ENCODE measurements around the gene SFMBT2.

The SFMBT2 gene

DNA sequence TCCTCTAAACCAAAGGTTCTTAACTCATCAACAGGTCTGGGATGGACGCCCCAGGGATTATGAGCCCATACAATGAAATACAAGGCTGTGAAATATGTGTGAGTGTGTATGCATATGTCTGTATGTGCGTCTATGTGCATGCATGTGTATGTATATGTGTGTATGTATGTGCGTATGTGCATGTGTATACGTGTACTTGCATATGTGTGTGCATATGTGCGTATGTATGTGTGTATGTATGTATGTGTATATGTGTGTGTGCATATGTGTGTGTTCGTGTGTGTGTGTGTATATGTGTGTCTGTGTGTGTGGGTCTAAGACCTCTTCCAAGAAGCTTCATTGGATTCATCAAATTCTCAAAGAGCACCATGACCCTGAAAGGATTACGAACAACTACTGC is 112.3 kb downstream of the SFMBT2 start:
- DNase-seq (ENCODE audit: low read depth), result no peak

DNA sequence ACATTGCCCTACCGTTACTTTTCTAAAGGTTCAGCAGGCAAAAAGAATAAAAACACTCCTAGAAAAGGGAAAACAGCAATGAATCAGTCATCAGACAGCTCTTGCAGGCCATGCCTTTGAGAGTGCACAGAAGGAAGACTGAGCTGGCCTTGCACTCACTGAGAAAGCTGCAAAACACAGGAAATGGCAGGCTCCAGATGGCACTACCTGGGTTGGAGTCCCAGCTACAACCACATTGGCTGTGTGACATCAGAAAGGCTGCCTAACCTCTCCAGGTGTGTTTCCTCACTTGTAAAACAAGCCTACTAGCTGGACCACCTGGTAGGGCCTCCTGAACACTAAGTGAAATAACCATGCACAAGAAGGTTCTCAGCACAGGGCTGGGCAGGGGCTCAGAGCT is 113.7 kb downstream of the SFMBT2 start:
- DNase-seq (ENCODE audit: low read depth), result no peak

DNA sequence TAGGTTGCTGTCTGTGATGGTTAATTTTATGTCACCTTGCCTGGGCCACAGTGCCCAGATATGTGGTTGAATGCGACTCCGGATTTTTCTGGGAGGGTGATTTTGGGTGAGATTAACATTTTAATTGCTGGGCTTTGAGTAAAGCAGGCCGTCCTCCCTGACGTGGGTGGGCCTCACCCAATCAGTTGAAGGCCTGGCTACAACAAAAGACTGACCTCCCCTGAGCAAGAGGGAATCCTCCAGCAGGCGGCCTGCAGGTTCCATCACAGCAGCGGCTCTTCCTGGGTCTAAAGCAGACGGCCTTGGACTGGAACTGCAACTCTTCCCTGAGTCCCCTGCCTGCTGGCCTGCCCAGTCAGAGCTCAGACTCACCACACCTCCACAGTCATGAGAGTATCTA is 114.2 kb downstream of the SFMBT2 start:
- no peak for DNase-seq (ENCODE audit: low read depth)

DNA sequence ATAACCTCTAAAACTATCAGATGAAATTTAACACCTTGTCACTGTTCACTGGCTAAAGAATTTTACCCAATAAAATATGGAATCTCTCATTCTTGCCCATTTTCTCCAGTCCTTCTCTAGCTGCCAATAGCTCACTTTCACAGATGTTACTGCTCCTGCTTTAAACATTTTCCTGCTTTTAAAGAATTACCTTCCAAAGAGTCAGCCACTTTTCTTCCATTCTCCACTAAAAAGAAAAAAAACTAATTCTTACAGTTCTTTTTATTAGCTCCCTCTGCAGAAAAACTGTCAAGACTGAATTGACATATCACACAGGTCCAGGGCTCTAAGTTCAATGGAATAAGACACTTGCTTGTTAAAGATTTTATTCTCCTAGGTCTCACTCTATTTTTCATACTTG is 114.8 kb downstream of the SFMBT2 start:
- no peak for DNase-seq (ENCODE audit: low read depth)

DNA sequence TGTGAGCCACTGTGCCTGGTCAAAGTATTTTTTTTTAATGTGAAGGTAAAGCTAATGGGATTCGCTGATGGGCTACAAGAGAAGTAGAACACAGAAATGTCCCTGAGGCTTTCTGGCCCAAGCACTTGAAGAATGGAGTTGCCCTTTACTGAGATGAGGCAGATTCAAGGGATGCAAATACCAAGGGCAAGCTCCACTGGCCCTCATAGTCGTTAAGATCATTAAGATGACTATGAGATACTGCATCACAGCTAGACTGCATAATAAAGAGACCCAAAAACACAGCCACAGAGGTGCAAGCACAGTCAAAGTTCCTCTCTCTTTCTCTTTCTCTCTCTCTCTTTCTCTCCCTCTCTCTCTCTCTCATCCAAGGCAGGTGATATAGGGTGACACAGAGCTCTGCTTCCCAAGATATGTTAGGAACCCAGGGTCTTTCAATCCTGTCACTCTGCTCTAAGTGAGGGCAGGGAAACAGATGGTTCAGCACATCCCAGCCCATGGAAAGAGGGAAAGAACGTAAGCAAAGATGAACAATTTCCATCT is 117.4 kb downstream of the SFMBT2 start:
- no peak for DNase-seq (ENCODE audit: low read depth)

DNA sequence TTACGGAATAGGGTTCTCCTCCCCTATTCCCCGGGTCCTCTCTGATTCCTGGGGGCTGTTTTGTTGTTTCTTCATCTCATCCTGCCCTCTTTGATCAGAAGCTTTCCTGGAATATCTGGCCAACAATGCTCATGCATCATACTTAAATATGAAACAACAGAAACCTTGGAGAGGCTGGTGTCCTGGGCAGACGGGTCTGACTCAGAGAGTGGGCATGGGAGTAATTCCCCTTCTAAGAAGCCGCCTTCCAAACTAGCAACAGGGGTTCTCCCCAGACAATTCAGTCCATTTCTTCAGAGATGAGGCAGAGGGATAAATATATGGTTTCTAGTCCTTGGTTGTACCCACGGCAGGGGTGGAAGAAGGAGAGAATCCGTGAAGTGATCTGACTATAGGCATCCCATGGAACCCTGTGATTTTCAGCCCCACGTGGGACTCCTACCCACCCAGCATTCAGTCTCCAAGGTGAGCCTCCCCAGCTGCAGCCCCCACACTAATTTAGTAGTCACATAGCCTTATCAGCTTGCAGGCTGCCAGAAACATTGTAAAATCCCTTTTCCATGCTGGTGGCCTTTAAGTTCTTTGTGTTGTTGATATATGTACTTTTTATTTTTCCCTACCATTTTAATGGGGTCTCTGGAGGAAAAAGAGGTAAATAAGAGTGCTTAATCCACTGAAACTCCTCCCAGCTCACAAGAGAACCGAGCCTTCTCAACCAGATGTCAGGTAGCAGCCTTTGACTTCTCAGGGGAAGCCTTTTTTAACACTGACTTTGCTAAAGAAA is 119.2 kb downstream of the SFMBT2 start:
- DNase-seq (ENCODE audit: low read depth), result no peak

DNA sequence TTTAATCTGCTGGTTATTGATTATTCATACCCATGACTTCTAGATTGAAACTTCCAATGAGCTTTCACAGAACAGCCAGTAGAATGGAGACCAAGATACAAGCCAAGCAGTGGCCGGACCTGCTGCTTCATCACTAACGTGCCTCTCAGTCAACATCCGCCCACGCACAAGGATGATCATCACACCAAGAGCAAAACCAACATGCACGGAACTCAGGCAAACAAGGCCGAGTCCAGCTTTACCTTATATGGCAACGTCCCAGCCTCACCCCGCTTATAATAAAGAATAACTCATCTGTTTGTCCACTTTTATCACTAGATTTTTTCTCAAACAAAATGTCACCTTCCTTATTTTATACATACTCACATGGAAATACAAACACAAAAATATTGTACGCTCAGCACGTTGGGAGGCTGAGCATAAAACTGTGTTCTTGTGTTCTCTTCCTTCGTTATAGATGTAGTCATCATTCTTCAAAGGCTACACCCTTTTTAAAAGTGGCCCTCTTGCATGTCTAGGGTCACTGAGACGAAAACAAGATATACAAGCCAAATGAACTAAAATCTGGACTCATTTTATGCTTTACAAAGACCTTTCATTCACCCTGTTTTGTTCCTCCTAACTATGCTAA is 122.7 kb downstream of the SFMBT2 start:
- no peak for DNase-seq (ENCODE audit: low read depth)

DNA sequence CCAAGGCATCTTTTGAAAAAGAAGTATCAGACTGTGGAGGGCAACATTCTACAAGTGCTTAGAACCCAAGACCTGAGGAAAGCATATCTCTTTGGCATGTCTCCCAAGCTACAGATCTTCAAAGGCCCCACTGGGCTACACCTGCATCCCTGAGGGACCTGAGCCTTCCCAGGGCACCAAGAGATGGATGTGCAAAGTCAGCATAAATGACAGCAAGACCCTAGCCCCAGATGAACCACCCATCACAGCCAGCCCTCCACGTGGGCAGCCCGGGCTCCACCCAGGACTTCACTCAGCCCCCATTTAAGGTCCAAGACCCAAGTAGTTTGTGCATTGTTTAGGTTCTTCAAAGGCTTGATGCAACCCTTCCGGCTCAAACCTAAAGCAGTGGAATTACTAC is 123.5 kb downstream of the SFMBT2 start:
- no peak for DNase-seq (ENCODE audit: low read depth)

DNA sequence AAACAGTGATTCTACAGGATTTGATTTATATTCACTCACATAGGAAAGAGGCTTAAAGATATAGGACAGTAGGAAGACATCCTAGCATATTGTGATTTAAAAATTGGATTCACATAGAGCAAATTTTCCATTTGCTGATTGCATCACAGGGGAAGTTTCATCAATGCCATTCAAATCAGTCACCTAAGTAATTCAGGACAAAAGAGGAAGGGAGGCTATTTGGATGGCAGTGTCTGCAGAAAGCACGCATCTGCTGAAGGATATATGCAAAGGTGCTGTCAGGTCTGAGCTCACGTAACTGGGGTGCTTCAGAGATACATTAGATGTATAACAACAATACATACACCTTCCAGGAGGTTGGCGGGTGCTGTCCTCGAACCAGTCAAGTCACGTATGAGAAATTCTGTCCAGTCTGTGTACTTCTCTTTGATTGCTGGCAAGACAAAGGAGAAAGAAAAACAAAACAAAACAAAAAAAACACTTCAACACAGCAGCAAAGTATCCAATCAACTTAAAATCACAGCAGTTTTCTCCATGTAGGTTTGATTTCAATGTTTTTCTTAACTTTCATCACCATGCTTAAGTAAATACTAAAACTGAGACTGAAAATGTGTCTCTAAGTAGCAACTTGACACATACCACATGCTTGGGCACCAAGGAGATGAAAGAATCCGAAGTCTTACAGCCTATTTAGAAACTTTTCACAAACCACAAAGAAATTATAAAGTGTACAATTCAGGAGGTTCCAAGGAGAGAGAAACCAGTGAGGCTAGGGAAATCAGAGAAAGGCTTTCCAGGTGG is 125.1 kb downstream of the SFMBT2 start:
- no peak for DNase-seq (ENCODE audit: low read depth)

DNA sequence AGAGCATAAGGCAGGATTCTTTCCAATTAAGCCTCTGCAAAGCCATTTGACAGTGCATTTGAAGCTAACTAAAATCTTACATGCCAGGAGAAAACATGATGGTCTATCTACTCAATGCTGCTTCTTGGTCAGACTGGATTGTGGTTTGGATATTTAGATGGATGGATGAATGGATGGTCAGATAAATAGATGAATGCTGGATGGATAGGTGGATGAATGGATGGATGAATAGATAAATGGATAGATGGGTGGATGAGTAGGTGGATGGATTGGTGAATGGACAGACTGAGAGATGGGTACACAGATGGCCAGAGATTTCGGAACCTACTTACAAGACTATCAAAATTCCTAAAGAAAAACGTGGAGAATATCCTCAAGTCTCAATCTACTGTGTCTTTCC is 127.6 kb downstream of the SFMBT2 start:
- DNase-seq (ENCODE audit: low read depth), result no peak

DNA sequence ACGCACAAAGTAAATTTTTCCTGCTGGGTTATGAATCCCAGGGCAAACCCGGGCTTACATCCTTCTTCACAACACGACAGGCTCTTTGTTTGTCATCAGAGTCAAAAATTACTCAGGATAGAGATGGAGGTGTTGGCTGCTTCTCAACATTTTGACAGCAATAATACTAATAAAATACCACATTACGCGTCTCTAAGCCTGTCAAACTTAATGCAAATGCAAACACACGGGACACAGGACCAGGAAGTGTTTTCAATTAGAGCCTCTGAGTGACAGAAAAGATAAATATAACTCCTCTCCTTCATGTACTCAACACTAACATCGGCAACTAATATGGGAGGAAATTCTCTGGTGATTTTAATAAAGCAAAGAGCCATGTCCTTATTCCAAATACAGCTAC is 128.4 kb downstream of the SFMBT2 start:
- no peak for DNase-seq (ENCODE audit: low read depth)

DNA sequence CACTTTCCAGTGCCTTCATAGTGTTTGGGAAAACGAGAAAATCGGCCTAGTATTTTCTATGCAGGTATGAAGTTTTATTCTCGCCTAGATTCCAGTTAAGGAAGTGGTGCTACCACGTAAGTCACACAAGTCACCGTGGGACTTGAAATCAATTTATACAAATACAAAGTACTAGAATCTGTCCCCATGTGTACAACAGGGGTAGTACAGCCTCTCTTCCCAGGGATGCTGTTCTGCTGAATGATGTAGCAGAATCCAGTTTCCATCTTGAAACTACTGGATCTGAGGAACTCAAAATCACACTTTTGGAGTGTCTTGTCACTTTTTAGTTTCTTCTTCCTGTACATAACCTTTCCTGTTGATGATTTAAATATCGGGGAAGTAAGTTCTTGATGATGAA is 129.4 kb downstream of the SFMBT2 start:
- DNase-seq (ENCODE audit: low read depth), result no peak

DNA sequence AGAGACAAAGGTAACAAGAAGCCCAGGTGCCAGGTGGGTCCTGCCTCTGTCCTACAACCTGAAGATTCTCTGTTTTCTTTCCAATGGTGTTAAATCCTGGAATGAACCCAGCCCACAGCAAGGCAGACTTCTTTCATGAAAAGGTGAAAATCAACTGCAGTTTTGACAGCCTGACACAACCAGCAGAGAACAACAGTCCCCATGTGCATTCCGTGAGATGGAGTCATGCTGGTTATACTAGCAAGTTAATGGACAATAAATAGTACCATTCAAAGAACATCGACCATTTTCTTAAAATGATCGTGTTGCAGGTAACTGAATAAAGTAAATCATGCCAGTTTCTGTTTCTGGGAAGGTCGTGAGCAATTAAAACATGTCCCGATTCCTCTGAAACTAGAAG is 131.5 kb downstream of the SFMBT2 start:
- DNase-seq (ENCODE audit: low read depth), result no peak

DNA sequence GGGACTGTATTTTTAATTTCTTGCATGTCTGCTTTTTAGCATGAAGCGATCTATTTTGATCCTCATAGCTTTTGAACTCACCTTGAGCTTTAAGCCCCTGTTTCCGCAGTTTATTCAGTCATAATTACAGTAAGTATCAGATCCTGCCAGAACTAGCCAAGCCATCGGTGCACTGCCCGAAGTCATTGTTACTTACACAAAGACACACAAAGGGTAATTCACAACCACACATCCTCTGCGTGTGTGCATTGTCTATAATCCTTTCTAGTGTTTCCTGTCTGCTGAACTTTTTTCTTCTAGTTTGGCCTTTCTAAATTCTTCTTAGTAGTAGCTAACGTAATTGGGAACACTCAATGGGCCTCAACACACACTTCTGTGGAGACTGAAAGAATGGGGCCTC is 133.0 kb downstream of the SFMBT2 start:
- DNase-seq (ENCODE audit: low read depth), result no peak

DNA sequence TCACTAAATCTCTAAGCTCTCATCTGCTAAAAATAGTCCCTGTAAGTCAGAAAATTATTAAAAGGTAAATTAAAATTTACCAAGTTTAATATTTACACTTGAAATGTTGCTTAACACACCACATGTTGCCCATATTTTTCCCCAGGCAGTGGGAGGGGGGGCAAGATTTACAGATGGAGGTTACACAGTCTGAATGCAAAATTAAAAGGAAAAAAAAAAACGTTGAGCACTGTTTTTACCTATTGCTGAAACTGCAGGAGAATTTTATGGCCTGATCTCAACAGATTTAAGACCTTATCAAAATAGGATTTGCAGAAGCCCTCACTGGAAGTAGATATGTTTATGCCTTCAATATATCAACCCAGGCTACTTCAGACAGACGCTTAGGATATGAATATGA is 133.4 kb downstream of the SFMBT2 start:
- DNase-seq (ENCODE audit: low read depth), result no peak

DNA sequence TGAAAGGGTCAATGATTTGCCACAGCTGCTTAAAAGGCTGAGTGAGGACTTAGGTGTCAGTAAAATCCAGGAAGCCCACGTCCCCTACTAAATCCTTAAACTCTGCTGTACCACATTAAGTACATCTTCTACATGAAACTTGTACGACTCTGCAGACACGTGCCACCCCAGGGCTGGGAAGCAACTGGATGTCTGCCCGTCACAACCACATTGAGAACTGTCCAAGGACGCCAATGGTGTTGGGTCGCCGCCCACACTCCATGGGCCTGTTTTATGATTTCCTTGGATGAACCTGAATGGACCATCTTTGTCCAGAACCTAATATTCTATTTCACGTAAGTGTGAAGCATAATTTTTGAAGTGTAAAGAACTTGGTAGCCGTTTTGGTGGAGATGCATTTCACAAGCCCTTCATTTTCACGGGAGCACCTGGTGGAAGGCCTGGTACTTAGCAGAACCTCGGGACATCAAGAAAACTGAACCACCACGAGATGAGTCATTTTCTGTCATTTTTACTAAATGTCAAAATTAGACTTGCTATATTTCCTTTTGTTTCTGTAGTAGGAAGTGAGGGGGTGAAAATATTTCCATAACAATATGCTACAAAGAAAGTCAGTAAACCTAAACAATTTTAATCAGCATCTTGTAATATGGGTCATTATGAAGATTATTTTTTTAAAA is 134.9 kb downstream of the SFMBT2 start:
- DNase-seq (ENCODE audit: low read depth), result no peak

DNA sequence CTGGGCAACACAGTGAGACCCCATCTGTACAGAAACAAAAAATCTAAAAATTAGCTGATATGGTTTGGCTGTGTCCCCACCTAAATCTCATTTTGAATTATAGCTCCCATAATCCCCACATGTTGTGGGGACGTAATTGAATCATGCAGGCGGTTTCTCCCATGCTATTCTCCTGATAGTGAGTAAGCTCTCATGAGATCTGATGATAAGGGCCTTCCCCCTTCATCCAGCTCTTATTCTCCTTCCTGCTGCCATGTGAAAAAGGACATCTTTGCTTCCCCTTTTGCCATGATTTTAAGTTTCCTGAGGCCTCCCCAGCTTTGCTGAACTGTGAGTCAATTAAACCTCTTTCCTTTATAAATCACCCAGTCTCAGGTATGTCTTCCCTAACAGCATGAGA is 136.5 kb downstream of the SFMBT2 start:
- DNase-seq (ENCODE audit: low read depth), result no peak

DNA sequence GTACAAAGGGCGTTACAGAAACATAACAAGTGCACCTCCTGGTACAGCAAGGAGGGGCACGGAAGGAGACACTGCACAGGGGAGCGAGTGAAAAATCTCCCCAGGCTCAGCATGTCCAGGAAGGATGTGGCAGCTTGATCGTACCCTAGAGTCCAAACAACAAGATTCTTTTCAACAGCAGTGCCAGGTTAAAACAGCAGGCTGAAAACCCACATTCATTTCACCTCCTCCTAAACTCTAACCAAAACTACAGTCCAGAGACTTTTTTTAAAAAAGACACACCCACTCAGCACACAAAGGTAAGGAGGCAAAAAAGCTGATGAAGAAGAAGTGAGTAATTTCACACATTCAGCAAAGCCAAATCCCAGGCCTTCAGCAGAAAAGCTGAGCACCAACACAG is 138.8 kb downstream of the SFMBT2 start:
- no peak for DNase-seq (ENCODE audit: low read depth)

DNA sequence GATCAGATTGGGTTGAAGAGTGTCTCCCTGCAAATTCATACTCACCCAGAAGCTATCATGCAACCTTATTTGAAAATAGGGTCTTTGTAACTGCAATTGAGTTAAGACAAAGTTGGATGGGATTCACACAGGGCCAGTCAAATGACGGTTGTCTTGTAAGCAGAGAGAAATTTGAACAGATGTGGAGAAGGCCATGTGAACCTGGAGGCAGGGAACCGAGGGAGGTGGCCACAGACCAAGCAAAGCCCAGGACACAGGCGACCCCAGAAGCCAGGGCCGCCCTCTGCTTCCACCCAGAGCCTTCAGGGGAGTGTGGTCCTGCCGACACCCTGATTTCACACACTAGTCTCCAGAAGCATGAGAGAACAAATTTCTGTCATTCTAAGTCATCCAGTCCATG is 140.8 kb downstream of the SFMBT2 start:
- no peak for DNase-seq (ENCODE audit: low read depth)

DNA sequence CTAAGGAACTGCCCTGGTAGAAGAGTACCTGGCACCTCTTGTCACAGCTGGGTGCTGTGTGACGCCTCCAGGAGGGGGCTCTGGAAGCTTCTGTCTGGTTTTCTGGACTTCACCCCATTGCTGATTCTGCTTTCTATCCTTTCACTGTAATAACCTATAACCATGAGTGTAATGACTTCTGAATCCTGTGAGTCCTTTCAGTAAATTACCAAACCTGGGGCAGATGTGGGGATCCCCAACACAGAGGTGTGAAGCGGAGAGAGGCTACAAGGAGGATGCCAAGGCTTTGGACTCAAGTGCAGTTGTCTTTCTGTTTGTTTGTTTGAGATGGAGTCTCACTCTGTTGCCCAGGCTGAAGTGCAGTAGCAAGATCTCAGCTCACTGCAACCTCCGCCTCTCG is 143.7 kb downstream of the SFMBT2 start:
- no peak for DNase-seq (ENCODE audit: low read depth)

DNA sequence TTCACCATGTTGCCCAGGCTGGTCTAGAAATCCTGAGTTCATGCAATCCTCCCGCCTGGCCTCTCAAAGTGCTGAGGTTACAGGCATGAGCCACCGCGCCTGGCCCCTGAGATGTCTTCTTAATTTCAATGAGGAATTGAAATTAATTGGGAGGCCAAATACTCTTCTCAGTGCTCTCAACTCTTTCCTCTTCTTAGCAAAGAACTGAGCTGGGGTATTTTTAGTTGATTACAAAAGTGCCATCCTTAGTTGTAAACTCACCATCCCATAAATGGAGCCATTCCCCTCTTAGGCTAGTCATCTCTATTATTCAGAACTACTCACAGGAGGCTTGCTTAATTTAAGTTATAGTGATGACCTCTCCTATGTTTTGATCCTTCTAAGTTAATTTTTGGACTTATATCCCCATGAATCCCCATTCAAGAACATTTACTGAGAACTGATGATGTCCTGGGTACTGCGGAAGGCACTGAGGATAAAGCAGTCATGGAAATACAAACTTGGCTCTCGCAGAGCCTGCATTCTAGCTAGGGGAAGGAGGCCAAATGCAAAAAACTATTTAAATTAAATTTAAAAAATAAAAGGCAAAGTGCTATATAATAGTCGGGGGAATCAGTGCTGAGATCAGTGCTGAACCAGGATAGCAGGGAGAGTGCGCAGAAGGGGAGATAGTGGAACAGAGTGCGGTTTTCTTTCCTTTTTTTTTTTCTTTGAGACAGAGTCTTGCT is 145.3 kb downstream of the SFMBT2 start:
- DNase-seq (ENCODE audit: low read depth), result no peak

DNA sequence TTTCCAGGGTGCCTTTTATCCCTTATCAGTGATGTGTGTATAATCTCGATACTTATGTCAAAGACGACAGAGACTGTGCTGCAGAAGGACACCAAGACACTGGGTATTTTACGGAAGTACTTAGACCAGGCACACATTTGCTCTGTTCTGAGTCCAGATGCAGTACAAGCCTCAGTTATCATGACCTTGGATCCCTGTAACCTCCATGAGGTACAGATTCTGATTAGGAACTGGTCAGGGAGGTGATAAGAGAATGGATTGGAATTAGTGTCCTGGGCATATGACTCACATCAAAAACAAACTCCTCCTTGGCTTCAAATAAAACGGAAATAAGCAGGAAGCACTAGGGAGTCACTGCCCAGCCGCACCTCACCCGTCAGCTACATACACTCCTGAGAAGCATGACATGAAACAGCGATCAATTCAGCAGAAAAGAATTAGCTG is 146.5 kb downstream of the SFMBT2 start:
- DNase-seq (ENCODE audit: low read depth), result no peak
